Endothelial cell (in vitro differentiated cells): Measurements from ENCODE around the gene TTC9. TPM values are rescaled to one million over a fixed set of nuclear protein-coding genes. Genes with fewer than 3 reads are reported as not detected.

Experiments
- DNase-seq: peaks from one replicate; pipeline ENCODE4 v3.0.0; 2021; ENCODE audit warnings: low spot score
- H3K27ac Mint-ChIP-seq: one replicate; pipeline ENCODE4 v1.8.0; 2021; ENCODE audit warnings: mixed read lengths, inconsistent platforms; ENCODE audit not compliant: unreplicated experiment
- H3K27me3 Mint-ChIP-seq: one replicate; pipeline ENCODE4 v1.8.0; 2021; ENCODE audit warnings: mild to moderate bottlenecking, moderate library complexity, mixed read lengths, inconsistent platforms; ENCODE audit not compliant: unreplicated experiment
- H3K36me3 Mint-ChIP-seq: one replicate; pipeline ENCODE4 v1.8.0; 2021; ENCODE audit warnings: mild to moderate bottlenecking, low read depth, mixed read lengths, inconsistent platforms; ENCODE audit not compliant: unreplicated experiment
- H3K4me1 Mint-ChIP-seq: one replicate; pipeline ENCODE4 v1.8.0; 2021; ENCODE audit warnings: mild to moderate bottlenecking, mixed read lengths, inconsistent platforms; ENCODE audit not compliant: unreplicated experiment
- H3K4me3 Mint-ChIP-seq: one replicate; pipeline ENCODE4 v1.8.0; 2021; ENCODE audit warnings: mild to moderate bottlenecking, mixed read lengths, inconsistent platforms; ENCODE audit not compliant: unreplicated experiment
- H3K9me3 Mint-ChIP-seq: one replicate; pipeline ENCODE4 v1.8.0; 2021; ENCODE audit warnings: mixed read lengths, inconsistent platforms; ENCODE audit not compliant: unreplicated experiment
- CTCF ChIP-seq: fragments of 200-600 bp; sonication (generic); IDR thresholded peaks from one replicate; pipeline ENCODE4 v1.5.0; 2021; ENCODE audit warnings: antibody characterized with exemption; ENCODE audit not compliant: unreplicated experiment
- total RNA-seq: library from RNA; stranded (reverse); fragmentation: NEBNext Ultra II Directional; extraction: Animal tissue kit (Norgen Biotek cat#: 25700); gene quantifications from one replicate; pipeline ENCODE4 v1.2.1, GENCODE V29; 2021; ENCODE audit not compliant: unreplicated experiment

TTC9 gene
- total RNA-seq, 1 donor from 2014 or later: 16.9 TPM

- TF ChIP-seq CTCF: no peak
- peaks cover 20% of the 10 kb centered on the region for H3K36me3 Mint-ChIP-seq
- H3K4me3 Mint-ChIP-seq: no peak overlapping the region
- peaks cover 65% of the 10 kb centered on the region for H3K4me1 Mint-ChIP-seq
- H3K9me3 Mint-ChIP-seq: no peaks in the 10 kb centered on the region
- peak overlapping the region; percentile 82 for H3K27ac Mint-ChIP-seq
- H3K27me3 Mint-ChIP-seq: peaks cover 15% of the 10 kb centered on the region
- no peak for DNase-seq
Observed at GRCh38 chr14:70658899-70659298, 17.2 kb downstream of the TTC9 start.

- DNase-seq: no peak
- no peak for TF ChIP-seq CTCF
- H3K4me1 Mint-ChIP-seq: peaks cover 58% of the 10 kb centered on the region
Observed at GRCh38 chr14:70660967-70661893, 19.5 kb downstream of the TTC9 start.

GRCh38 chr14:70662080-70662479, 20.4 kb downstream of the TTC9 start:
- Mint-ChIP-seq H3K36me3 (peaks cover 9% of the 10 kb centered on the region), H3K4me1 (peaks cover 53% of the 10 kb centered on the region), H3K27me3 (peaks cover 6% of the 10 kb centered on the region), H3K27ac (peak overlapping the region; percentile 28), H3K4me3 (peak overlapping the region; percentile 6), H3K9me3 (no peaks in the 10 kb centered on the region)
- TF ChIP-seq CTCF: no peak
- DNase-seq: no peak

More at GRCh38 chr14:70660967-70661893, 19.5 kb downstream of the TTC9 start:
- Mint-ChIP-seq H3K4me3 (no peak overlapping the region), H3K9me3 (no peaks in the 10 kb centered on the region), H3K27me3 (peaks cover 8% of the 10 kb centered on the region), H3K27ac (peak overlapping the region; percentile 28), H3K36me3 (peaks cover 10% of the 10 kb centered on the region)

- H3K9me3 Mint-ChIP-seq: no peaks in the 10 kb centered on the region
- peaks cover 6% of the 10 kb centered on the region for H3K27me3 Mint-ChIP-seq
- H3K4me1 Mint-ChIP-seq: peaks cover 49% of the 10 kb centered on the region
- peak overlapping the region; percentile 13 for H3K4me3 Mint-ChIP-seq
- no peak for TF ChIP-seq CTCF
- H3K27ac Mint-ChIP-seq: no peak overlapping the region
- H3K36me3 Mint-ChIP-seq: peaks cover 10% of the 10 kb centered on the region
- no peak for DNase-seq
Observed at GRCh38 chr14:70662816-70663215, 21.1 kb downstream of the TTC9 start.

- Mint-ChIP-seq H3K9me3 (no peaks in the 10 kb centered on the region), H3K27ac (no peak overlapping the region), H3K4me1 (peaks cover 44% of the 10 kb centered on the region), H3K36me3 (peaks cover 10% of the 10 kb centered on the region), H3K4me3 (no peak overlapping the region), H3K27me3 (peaks cover 6% of the 10 kb centered on the region)
- TF ChIP-seq CTCF: no peak
- no peak for DNase-seq
Observed at GRCh38 chr14:70663707-70664179, 22.0 kb downstream of the TTC9 start.
